Prostate gland (tissue), 2 donors: ENCODE data around the gene OR3A1.

Source experiments
- CTCF ChIP-seq, 4 experiments: fragments of 200-600 bp in 2 of 4; fragments of 450-650 bp in 2 of 4; sonication (generic) in 2 of 4; IDR thresholded peaks; 1 replicate in 3 of 4; 2 replicates in 1 of 4; pipeline ENCODE4 v1.5.1; 2016 to 2019; ENCODE audit warnings: antibody characterized with exemption in 4 of 4, mild to moderate bottlenecking in 2 of 4, moderate library complexity in 2 of 4
- POLR2A ChIP-seq: fragments of 450-650 bp; IDR thresholded peaks from one replicate; pipeline ENCODE4 v1.6.1; 2016; ENCODE audit warnings: antibody characterized with exemption, mild to moderate bottlenecking
- POLR2AphosphoS5 ChIP-seq: sonication (generic); formaldehyde crosslinking; IDR thresholded peaks from one replicate; pipeline ENCODE4 v1.6.1; 2017; ENCODE audit warnings: antibody characterized with exemption

GRCh38 chr17:3260600-3260999, 37.6 kb downstream of the OR3A1 start:
- TF ChIP-seq POLR2AphosphoS5 = no peak
- no peak for TF ChIP-seq CTCF (IDR thresholded peaks at IDR 0.05)
- TF ChIP-seq POLR2A = no peak
